ENCODE results near the gene GAD1.

GAD1 gene

DNA sequence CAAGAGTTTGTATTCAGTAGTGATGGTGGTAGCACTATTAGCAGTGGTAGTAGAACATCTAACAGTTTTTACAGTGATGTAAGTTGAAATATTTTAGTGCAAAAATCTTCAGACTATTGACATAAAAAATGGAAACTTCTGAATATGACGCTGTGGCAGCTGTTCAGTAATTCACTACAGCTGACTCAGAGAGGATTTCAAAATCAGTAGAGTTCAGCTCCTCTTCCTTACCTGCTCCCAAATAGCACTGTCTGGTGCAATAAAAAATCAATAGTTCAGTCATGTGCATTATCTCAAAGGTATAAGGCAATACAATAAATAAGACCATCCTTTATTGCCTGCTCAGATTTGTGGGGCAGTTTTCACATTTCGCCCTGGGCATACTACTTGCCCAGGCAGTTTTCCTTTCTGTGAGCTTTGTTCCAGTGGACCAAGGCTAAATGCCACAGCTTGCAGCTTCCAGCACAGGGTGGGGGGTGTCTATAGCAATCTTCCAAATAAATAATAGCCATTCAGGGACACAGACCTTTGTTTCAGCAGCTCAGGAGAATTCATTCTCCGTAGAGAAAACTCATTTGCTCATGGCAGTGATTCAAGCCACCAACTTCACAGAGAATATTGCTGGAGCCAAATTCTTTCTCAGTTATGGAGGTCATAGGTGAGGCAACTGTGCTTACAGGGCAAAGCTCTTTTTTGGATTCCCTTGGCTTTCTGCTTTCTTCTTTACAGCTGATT lies 78.5 kb downstream of the GAD1 start:
- H2AFZ ChIP-seq (ENCODE audit: low read depth, low read length): no peak overlapping the region
- 88% methylated on average over 2 of the region's 3 CpGs for WGBS
- H3K4ac ChIP-seq (ENCODE audit: low read depth in 1 of 2, low read length in 2 of 2): no peak overlapping the region
- H3K9me3 ChIP-seq (ENCODE audit: control insufficient read depth, low read length): no peaks in the 10 kb centered on the region
- no peak for DNase-seq
- H2BK5ac ChIP-seq (ENCODE audit: low read depth, low read length, poor library complexity, severe bottlenecking): no peak overlapping the region
- no peaks in the 10 kb centered on the region for H3K36me3 ChIP-seq (ENCODE audit: control insufficient read depth in 1 of 2, insufficient read depth in 2 of 2, low read depth in 1 of 2, low read length in 2 of 2)
- no peak overlapping the region for H2BK12ac ChIP-seq (ENCODE audit: low read length in 2 of 2)
- H4K8ac ChIP-seq (ENCODE audit: low read length): no peak overlapping the region
- no peak overlapping the region for H3K9ac ChIP-seq (ENCODE audit: low read length)
- no peak overlapping the region for H4K91ac ChIP-seq (ENCODE audit: low read length)
- no peak overlapping the region for H3K18ac ChIP-seq (ENCODE audit: low read depth in 1 of 2, low read length in 2 of 2)
- no peak overlapping the region for H3K27ac ChIP-seq (ENCODE audit: low read length, poor library complexity, severe bottlenecking)
- H2BK15ac ChIP-seq (ENCODE audit: low read depth, poor library complexity, severe bottlenecking): no peak overlapping the region
- no peaks in the 10 kb centered on the region for H3K27me3 ChIP-seq (ENCODE audit: control insufficient read depth in 1 of 2, insufficient read depth in 1 of 2, low read length in 2 of 2)
- H2BK120ac ChIP-seq (ENCODE audit: low read depth, low read length): no peak overlapping the region
- no peak overlapping the region for H3K4me2 ChIP-seq (ENCODE audit: low read length, poor library complexity, severe bottlenecking)
- no peaks in the 10 kb centered on the region for H3K79me1 ChIP-seq (replicated peaks; ENCODE audit: low read length, poor library complexity, severe bottlenecking)
- no peak overlapping the region for H3K23ac ChIP-seq (ENCODE audit: low read length in 2 of 2)
- no peak overlapping the region for H2AK5ac ChIP-seq (ENCODE audit: low read length, severe bottlenecking)
- H3K14ac ChIP-seq (ENCODE audit: low read length in 2 of 2): no peak overlapping the region
- H3K4me3 ChIP-seq (ENCODE audit: insufficient read depth in 1 of 2, low read depth in 1 of 2, low read length in 2 of 2): no peak overlapping the region
- H3K4me1 ChIP-seq (ENCODE audit: control insufficient read depth, insufficient read depth, low read depth, low read length): no peaks in the 10 kb centered on the region

DNA sequence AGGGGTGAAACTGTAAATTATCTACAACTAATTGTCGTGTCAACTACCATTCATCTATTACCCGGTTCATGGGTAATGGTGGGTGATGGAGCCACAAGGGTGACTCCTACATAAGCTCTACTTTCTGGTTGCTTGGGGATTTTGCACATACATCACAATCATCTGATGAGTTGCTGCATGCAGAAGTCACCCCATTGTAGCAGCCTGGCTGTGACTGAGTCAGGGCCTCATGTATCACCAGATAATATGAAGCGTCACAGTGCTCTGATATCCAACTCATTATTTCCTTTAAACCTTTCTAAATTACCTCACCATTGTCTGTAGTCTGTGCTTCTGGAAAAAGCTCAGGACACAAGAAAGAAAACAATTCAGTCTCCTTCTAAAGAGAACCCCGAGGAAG lies 79.9 kb downstream of the GAD1 start:
- Histone ChIP-seq H3K79me1 (replicated peaks; ENCODE audit: low read length, poor library complexity, severe bottlenecking) (no peaks in the 10 kb centered on the region), H3K9me3 (ENCODE audit: control insufficient read depth, low read length) (no peaks in the 10 kb centered on the region), H3K27me3 (ENCODE audit: control insufficient read depth in 1 of 2, insufficient read depth in 1 of 2, low read length in 2 of 2) (no peaks in the 10 kb centered on the region), H3K4me3 (ENCODE audit: insufficient read depth in 1 of 2, low read depth in 1 of 2, low read length in 2 of 2) (no peak overlapping the region), H2BK15ac (ENCODE audit: low read depth, poor library complexity, severe bottlenecking) (no peak overlapping the region), H3K27ac (ENCODE audit: low read length, poor library complexity, severe bottlenecking) (no peak overlapping the region), H3K4me2 (ENCODE audit: low read length, poor library complexity, severe bottlenecking) (no peak overlapping the region), H4K8ac (ENCODE audit: low read length) (no peak overlapping the region), H4K91ac (ENCODE audit: low read length) (no peak overlapping the region), H3K23ac (ENCODE audit: low read length in 2 of 2) (no peak overlapping the region), H2AK5ac (ENCODE audit: low read length, severe bottlenecking) (no peak overlapping the region), H3K4me1 (ENCODE audit: control insufficient read depth, insufficient read depth, low read depth, low read length) (no peaks in the 10 kb centered on the region), H3K18ac (ENCODE audit: low read depth in 1 of 2, low read length in 2 of 2) (no peak overlapping the region), H2BK12ac (ENCODE audit: low read length in 2 of 2) (no peak overlapping the region), H3K9ac (ENCODE audit: low read length) (no peak overlapping the region), H3K36me3 (ENCODE audit: control insufficient read depth in 1 of 2, insufficient read depth in 2 of 2, low read depth in 1 of 2, low read length in 2 of 2) (no peaks in the 10 kb centered on the region), H3K14ac (ENCODE audit: low read length in 2 of 2) (no peak overlapping the region), H2BK5ac (ENCODE audit: low read depth, low read length, poor library complexity, severe bottlenecking) (no peak overlapping the region), H2AFZ (ENCODE audit: low read depth, low read length) (no peak overlapping the region), H2BK120ac (ENCODE audit: low read depth, low read length) (no peak overlapping the region), H3K4ac (ENCODE audit: low read depth in 1 of 2, low read length in 2 of 2) (no peak overlapping the region)
- WGBS: 63% methylated on average over 4 of the region's 4 CpGs
- no peak for DNase-seq

DNA sequence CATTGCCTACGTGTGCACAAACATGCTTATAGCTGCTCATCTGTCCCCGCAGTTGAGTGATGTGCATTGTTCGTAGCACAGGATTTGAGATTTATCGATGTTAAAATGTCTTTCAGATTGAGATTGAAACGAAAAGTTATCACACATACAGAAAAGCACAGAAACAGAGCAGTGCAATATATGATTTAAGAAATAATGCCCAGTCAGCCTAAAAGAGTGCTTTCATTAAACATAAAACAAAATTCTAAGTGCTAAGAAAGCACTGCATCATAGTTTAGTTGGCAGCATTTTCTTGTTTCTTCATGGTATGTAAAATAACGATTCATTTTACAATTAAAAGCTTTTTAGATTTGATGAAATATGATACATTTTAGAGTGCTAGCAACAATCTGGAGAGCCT lies 80.4 kb downstream of the GAD1 start:
- Histone ChIP-seq H2AFZ (ENCODE audit: low read depth, low read length) (no peak overlapping the region), H3K18ac (ENCODE audit: low read depth in 1 of 2, low read length in 2 of 2) (no peak overlapping the region), H3K36me3 (ENCODE audit: control insufficient read depth in 1 of 2, insufficient read depth in 2 of 2, low read depth in 1 of 2, low read length in 2 of 2) (no peaks in the 10 kb centered on the region), H2BK120ac (ENCODE audit: low read depth, low read length) (no peak overlapping the region), H3K23ac (ENCODE audit: low read length in 2 of 2) (no peak overlapping the region), H3K14ac (ENCODE audit: low read length in 2 of 2) (no peak overlapping the region), H2BK12ac (ENCODE audit: low read length in 2 of 2) (no peak overlapping the region), H3K4me3 (ENCODE audit: insufficient read depth in 1 of 2, low read depth in 1 of 2, low read length in 2 of 2) (no peak overlapping the region), H3K4ac (ENCODE audit: low read depth in 1 of 2, low read length in 2 of 2) (no peak overlapping the region), H3K9me3 (ENCODE audit: control insufficient read depth, low read length) (no peaks in the 10 kb centered on the region), H2AK5ac (ENCODE audit: low read length, severe bottlenecking) (no peak overlapping the region), H3K27ac (ENCODE audit: low read length, poor library complexity, severe bottlenecking) (no peak overlapping the region), H3K4me2 (ENCODE audit: low read length, poor library complexity, severe bottlenecking) (no peak overlapping the region), H3K27me3 (ENCODE audit: control insufficient read depth in 1 of 2, insufficient read depth in 1 of 2, low read length in 2 of 2) (no peaks in the 10 kb centered on the region), H3K79me1 (replicated peaks; ENCODE audit: low read length, poor library complexity, severe bottlenecking) (no peaks in the 10 kb centered on the region), H3K4me1 (ENCODE audit: control insufficient read depth, insufficient read depth, low read depth, low read length) (no peaks in the 10 kb centered on the region), H4K91ac (ENCODE audit: low read length) (no peak overlapping the region), H2BK15ac (ENCODE audit: low read depth, poor library complexity, severe bottlenecking) (no peak overlapping the region), H3K9ac (ENCODE audit: low read length) (no peak overlapping the region), H4K8ac (ENCODE audit: low read length) (no peak overlapping the region), H2BK5ac (ENCODE audit: low read depth, low read length, poor library complexity, severe bottlenecking) (no peak overlapping the region)
- 89% methylated on average over 2 of the region's 6 CpGs for WGBS
- DNase-seq: no peak

DNA sequence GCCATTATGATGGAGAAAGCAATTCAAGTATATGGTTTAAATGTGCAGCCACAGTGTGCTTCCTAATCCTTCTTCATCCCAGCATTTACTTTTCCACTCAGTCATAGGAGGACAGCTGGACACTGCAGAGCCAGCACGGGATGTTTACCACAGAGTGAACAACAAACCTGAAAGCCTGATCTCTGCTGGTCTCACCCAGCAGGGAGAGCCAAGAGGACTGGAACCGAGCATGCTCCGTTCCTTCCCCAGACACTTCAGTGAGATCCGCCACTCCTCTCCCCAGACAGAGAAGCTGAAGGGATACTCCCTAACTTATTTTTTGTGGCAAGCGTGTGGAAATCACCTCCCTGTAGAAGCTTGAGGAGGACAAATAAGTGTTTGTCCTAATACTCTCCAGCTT lies 89.2 kb downstream of the GAD1 start:
- no peak overlapping the region for H3K27ac ChIP-seq (ENCODE audit: low read length, poor library complexity, severe bottlenecking)
- H3K14ac ChIP-seq (ENCODE audit: low read length in 2 of 2): no peak overlapping the region
- H3K18ac ChIP-seq (ENCODE audit: low read depth in 1 of 2, low read length in 2 of 2): no peak overlapping the region
- H3K9me3 ChIP-seq (ENCODE audit: control insufficient read depth, low read length): peaks cover 23% of the 10 kb centered on the region
- H3K4ac ChIP-seq (ENCODE audit: low read depth in 1 of 2, low read length in 2 of 2): no peak overlapping the region
- no peak overlapping the region for H2AFZ ChIP-seq (ENCODE audit: low read depth, low read length)
- no peak overlapping the region for H2BK5ac ChIP-seq (ENCODE audit: low read depth, low read length, poor library complexity, severe bottlenecking)
- H3K27me3 ChIP-seq (ENCODE audit: control insufficient read depth in 1 of 2, insufficient read depth in 1 of 2, low read length in 2 of 2): peaks cover 0 to 4% of the 10 kb centered on the region in 2 experiments
- H3K4me1 ChIP-seq (ENCODE audit: control insufficient read depth, insufficient read depth, low read depth, low read length): no peaks in the 10 kb centered on the region
- 76% methylated on average over 5 of the region's 5 CpGs for WGBS
- no peak overlapping the region for H2AK5ac ChIP-seq (ENCODE audit: low read length, severe bottlenecking)
- DNase-seq: no peak
- no peak overlapping the region for H2BK15ac ChIP-seq (ENCODE audit: low read depth, poor library complexity, severe bottlenecking)
- no peak overlapping the region for H3K4me3 ChIP-seq (ENCODE audit: insufficient read depth in 1 of 2, low read depth in 1 of 2, low read length in 2 of 2)
- H3K79me1 ChIP-seq (replicated peaks; ENCODE audit: low read length, poor library complexity, severe bottlenecking): no peaks in the 10 kb centered on the region
- no peak overlapping the region for H4K8ac ChIP-seq (ENCODE audit: low read length)
- H3K36me3 ChIP-seq (ENCODE audit: control insufficient read depth in 1 of 2, insufficient read depth in 2 of 2, low read depth in 1 of 2, low read length in 2 of 2): no peaks in the 10 kb centered on the region
- no peak overlapping the region for H3K23ac ChIP-seq (ENCODE audit: low read length in 2 of 2)
- no peak overlapping the region for H2BK120ac ChIP-seq (ENCODE audit: low read depth, low read length)
- H4K91ac ChIP-seq (ENCODE audit: low read length): no peak overlapping the region
- H2BK12ac ChIP-seq (ENCODE audit: low read length in 2 of 2): no peak overlapping the region
- no peak overlapping the region for H3K9ac ChIP-seq (ENCODE audit: low read length)
- no peak overlapping the region for H3K4me2 ChIP-seq (ENCODE audit: low read length, poor library complexity, severe bottlenecking)
